HEK293 (cell line): ENCODE measurements around the gene ARHGEF11.

Experiments used
- CTCF ChIA-PET: fragments of 350-600 bp; formaldehyde crosslinking; extraction: SDS; loops from one replicate; lab custom pipeline; 2021; ENCODE audit warnings: antibody characterized with exemption; lab: Yijun Ruan, JAX
- POLR2A ChIA-PET: fragments of 300-600 bp; formaldehyde crosslinking; extraction: SDS; loops from one replicate; lab custom pipeline; 2020; ENCODE audit warnings: antibody characterized with exemption, inconsistent platforms; lab: Yijun Ruan, JAX
- H3K27ac ChIP-seq: fragments of 200-500 bp; sonication (Bioruptor generic); 2 replicates; pipeline ENCODE4 v1.5.1; 2014; ENCODE audit warnings: low read depth, low read length, control low read depth, inconsistent platforms; ENCODE audit errors: extremely low read depth
- H3K36me3 ChIP-seq, 2 experiments: fragments of 200-500 bp in 1 of 2; sonication (Bioruptor generic) in 1 of 2; 1 replicate in 1 of 2; 2 replicates in 1 of 2; pipeline ENCODE4 v1.5.1; 2014 to 2017; ENCODE audit warnings: inconsistent platforms in 2 of 2, low read length in 2 of 2; ENCODE audit not compliant: control insufficient read depth in 2 of 2, insufficient read depth in 1 of 2
- H3K4me1 ChIP-seq: fragments of 200-500 bp; sonication (Bioruptor generic); 2 replicates; pipeline ENCODE4 v1.5.1; 2014; ENCODE audit warnings: mild to moderate bottlenecking, low read length, inconsistent platforms; ENCODE audit not compliant: control insufficient read depth, insufficient read depth
- H3K4me3 ChIP-seq: 2 replicates; pipeline ENCODE4 v1.5.1; 2011; ENCODE audit warnings: low read depth, mild to moderate bottlenecking, control low read depth, low read length, moderate library complexity
- H3K9me3 ChIP-seq: fragments of 200-500 bp; sonication (Bioruptor generic); 2 replicates; pipeline ENCODE4 v1.5.1; 2014; ENCODE audit warnings: low read depth, low read length, inconsistent platforms; ENCODE audit not compliant: control insufficient read depth, insufficient read depth
- ELK4 ChIP-seq: IDR thresholded peaks from 2 replicates; pipeline ENCODE4 v1.6.1; 2011; ENCODE audit warnings: mild to moderate bottlenecking, low read depth, low read length, borderline replicate concordance
- GFI1B ChIP-seq: fragments of 450-650 bp; formaldehyde crosslinking; IDR thresholded peaks from 2 replicates; pipeline ENCODE4 v1.5.1; 2016; ENCODE audit warnings: missing biosample characterization, missing genetic modification characterization
- GLI2 ChIP-seq: fragments of 450-650 bp; formaldehyde crosslinking; IDR thresholded peaks from 2 replicates; pipeline ENCODE4; 2017; ENCODE audit warnings: missing biosample characterization, missing genetic modification characterization, low read depth, borderline replicate concordance
- SETDB1 ChIP-seq: IDR thresholded peaks from one replicate; pipeline ENCODE4 v1.6.1; 2017; ENCODE audit warnings: mild to moderate bottlenecking, low read length, moderate library complexity, mixed read lengths; ENCODE audit not compliant: insufficient read length
- ZBTB49 ChIP-seq: fragments of 450-650 bp; formaldehyde crosslinking; IDR thresholded peaks from 2 replicates; pipeline ENCODE4 v1.5.1; 2016; ENCODE audit warnings: missing biosample characterization, missing genetic modification characterization, low read depth
- ZNF148 ChIP-seq: fragments of 450-650 bp; formaldehyde crosslinking; IDR thresholded peaks from 2 replicates; pipeline ENCODE4 v1.5.0; 2017; ENCODE audit warnings: missing biosample characterization, missing genetic modification characterization, borderline replicate concordance
- ZNF18 ChIP-seq: fragments of 450-650 bp; formaldehyde crosslinking; IDR thresholded peaks from 2 replicates; pipeline ENCODE4 v1.5.1; 2016; ENCODE audit warnings: missing biosample characterization, missing genetic modification characterization
- ZNF184 ChIP-seq: fragments of 450-650 bp; IDR thresholded peaks from 2 replicates; pipeline ENCODE4 v1.5.1; 2018; ENCODE audit warnings: missing biosample characterization, mild to moderate bottlenecking, missing genetic modification characterization
- ZNF26 ChIP-seq: fragments of 450-650 bp; formaldehyde crosslinking; IDR thresholded peaks from 2 replicates; pipeline ENCODE4 v1.5.1; 2016; ENCODE audit warnings: missing biosample characterization, missing genetic modification characterization
- ZNF341 ChIP-seq: fragments of 450-650 bp; formaldehyde crosslinking; IDR thresholded peaks from 2 replicates; pipeline ENCODE4; 2016; ENCODE audit warnings: low read depth, missing biosample characterization, missing genetic modification characterization
- ZNF391 ChIP-seq: fragments of 450-650 bp; formaldehyde crosslinking; IDR thresholded peaks from 2 replicates; pipeline ENCODE4 v1.5.1; 2016; ENCODE audit warnings: low read depth, missing biosample characterization, missing genetic modification characterization, borderline replicate concordance
- ZNF501 ChIP-seq: fragments of 450-650 bp; formaldehyde crosslinking; IDR thresholded peaks from 2 replicates; pipeline ENCODE4 v1.5.1; 2016; ENCODE audit warnings: missing biosample characterization, missing genetic modification characterization
- ZNF521 ChIP-seq: fragments of 450-650 bp; formaldehyde crosslinking; IDR thresholded peaks from 2 replicates; pipeline ENCODE4 v1.5.1; 2017; ENCODE audit warnings: missing biosample characterization, mild to moderate bottlenecking, missing genetic modification characterization
- ZNF548 ChIP-seq: fragments of 450-650 bp; formaldehyde crosslinking; IDR thresholded peaks from 2 replicates; pipeline ENCODE4 v1.5.1; 2016; ENCODE audit warnings: missing biosample characterization, missing genetic modification characterization
- ZNF549 ChIP-seq: fragments of 450-650 bp; IDR thresholded peaks from 2 replicates; pipeline ENCODE4 v1.5.1; 2018; ENCODE audit warnings: missing biosample characterization, missing genetic modification characterization, mild to moderate bottlenecking, inconsistent platforms, moderate library complexity
- ZNF626 ChIP-seq: fragments of 450-650 bp; sonication (Bioruptor Pico); formaldehyde crosslinking; IDR thresholded peaks from 2 replicates; pipeline ENCODE4 v1.5.1; 2018; ENCODE audit warnings: missing biosample characterization, missing genetic modification characterization, inconsistent platforms
- ZNF639 ChIP-seq: fragments of 450-650 bp; formaldehyde crosslinking; IDR thresholded peaks from 2 replicates; pipeline ENCODE4 v1.5.1; 2016; ENCODE audit warnings: missing biosample characterization, missing genetic modification characterization
- ZNF658 ChIP-seq: fragments of 450-650 bp; formaldehyde crosslinking; IDR thresholded peaks from 2 replicates; pipeline ENCODE4; 2016; ENCODE audit warnings: missing biosample characterization, missing genetic modification characterization
- ZNF768 ChIP-seq: fragments of 450-650 bp; formaldehyde crosslinking; IDR thresholded peaks from 2 replicates; pipeline ENCODE4 v1.5.1; 2018; ENCODE audit warnings: missing biosample characterization, mild to moderate bottlenecking, missing genetic modification characterization
- ZNF792 ChIP-seq: fragments of 450-650 bp; formaldehyde crosslinking; IDR thresholded peaks from 2 replicates; pipeline ENCODE4 v1.5.1; 2016; ENCODE audit warnings: missing biosample characterization, missing genetic modification characterization

Gene ARHGEF11

GRCh38 chr1:157086299-157086698 lies 40.8 kb upstream of the ARHGEF11 start (continued):
- TF ChIP-seq ZNF639 (no peak), ZNF549 (tag by site-specific recombination) (no peak), ZNF548 (no peak), ELK4 (no peak), ZNF184 (tag by site-specific recombination) (no peak), GLI2 (tag by site-specific recombination) (no peak)

GRCh38 chr1:157085421-157085820 lies 39.9 kb upstream of the ARHGEF11 start:
- H3K36me3 ChIP-seq = no peaks in the 10 kb centered on the region
- ChIA-PET POLR2A (no interaction called here), CTCF (interaction anchor here (0.6 to 7.7 kb wide), 5 partner anchors 20 to 274 kb away, joined by 3 to 288 read pairs (median 3); no protein-coding TSS in a partner anchor)
- TF ChIP-seq ZNF768 (tag by site-specific recombination) (no peak), ZNF26 (tag by site-specific recombination) (no peak), ZNF341 (tag by site-specific recombination) (no peak), ZNF792 (tag by site-specific recombination) (no peak), ZNF639 (no peak), SETDB1 (no peak), GFI1B (tag by site-specific recombination) (no peak), ZNF18 (tag by site-specific recombination) (no peak), ZNF521 (tag by site-specific recombination) (no peak), ZNF626 (tag by site-specific recombination) (no peak), ZNF148 (tag by site-specific recombination) (no peak), ZNF501 (no peak), ZBTB49 (no peak), ZNF184 (tag by site-specific recombination) (no peak), ZNF391 (tag by site-specific recombination) (no peak), ZNF658 (tag by site-specific recombination) (no peak)
- H3K4me3 ChIP-seq = no peak overlapping the region
- H3K9me3 ChIP-seq = no peaks in the 10 kb centered on the region
- H3K27ac ChIP-seq = no peak overlapping the region
- no peaks in the 10 kb centered on the region for H3K4me1 ChIP-seq
